SW480 (cell line): ENCODE results near the gene PIGW.

Source experiments
- DNase-seq: peaks from one replicate; pipeline ENCODE4 v3.0.0-alpha.2; 2016; ENCODE audit warnings: low spot score

PIGW gene, protein sequence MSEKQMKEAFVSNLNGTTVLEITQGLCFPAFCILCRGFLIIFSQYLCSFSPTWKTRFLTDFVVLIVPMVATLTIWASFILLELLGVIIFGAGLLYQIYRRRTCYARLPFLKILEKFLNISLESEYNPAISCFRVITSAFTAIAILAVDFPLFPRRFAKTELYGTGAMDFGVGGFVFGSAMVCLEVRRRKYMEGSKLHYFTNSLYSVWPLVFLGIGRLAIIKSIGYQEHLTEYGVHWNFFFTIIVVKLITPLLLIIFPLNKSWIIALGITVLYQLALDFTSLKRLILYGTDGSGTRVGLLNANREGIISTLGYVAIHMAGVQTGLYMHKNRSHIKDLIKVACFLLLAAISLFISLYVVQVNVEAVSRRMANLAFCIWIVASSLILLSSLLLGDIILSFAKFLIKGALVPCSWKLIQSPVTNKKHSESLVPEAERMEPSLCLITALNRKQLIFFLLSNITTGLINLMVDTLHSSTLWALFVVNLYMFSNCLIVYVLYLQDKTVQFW

GRCh38 chr17:36534840-36535668, at the start of gene PIGW, which contains the start of gene MYO19:
TSS of gene PIGW (plus strand) at chr17:36534987. CDS start at chr17:36537102, 2,115 bp downstream.
TSS of gene MYO19 (minus strand) at chr17:36534868. CDS start at chr17:36532538, 2,330 bp downstream.
- peak; percentile 91 for DNase-seq

DNA sequence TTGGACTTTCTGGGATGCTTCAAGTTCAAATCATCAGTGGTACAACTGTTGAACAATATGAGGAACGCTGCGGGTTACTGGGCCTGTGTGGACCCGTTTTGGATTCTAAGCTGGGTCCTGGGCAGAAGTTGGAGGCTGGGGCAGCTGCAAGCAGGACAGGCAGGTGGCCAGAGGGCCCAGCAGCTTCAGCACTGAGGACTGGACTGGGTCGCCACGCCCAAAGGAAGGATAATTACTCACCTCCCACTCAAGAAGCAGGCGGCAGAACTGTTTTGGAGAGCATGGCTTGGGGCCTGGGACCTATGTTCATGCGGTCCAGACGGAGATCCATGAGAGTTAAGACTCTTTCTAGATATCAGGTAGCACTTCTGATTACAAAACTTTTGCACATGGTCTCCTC, 49.8 kb upstream of the PIGW start:
- no peak for DNase-seq

DNA sequence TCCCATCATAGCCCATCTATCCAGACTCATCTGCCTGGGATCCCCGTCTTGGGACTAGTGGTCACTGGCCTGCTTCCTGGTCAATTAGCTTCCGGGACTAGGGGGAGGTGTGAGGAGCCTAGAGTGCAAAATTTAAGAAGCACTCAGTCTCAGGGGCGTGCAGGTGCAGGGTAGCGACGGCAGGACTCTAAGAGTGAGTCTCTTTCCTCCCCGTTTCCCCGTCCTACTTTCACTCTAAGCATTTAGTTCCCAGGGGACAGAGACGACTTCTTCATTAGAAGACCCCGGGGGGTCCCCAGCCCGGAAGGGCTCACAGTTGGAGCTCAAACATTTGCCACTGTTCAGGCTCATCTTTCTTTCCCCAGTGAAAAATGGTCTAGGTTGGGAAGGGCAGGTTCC, 49.0 kb upstream of the PIGW start:
- DNase-seq: no peak

- peak; percentile 95 for DNase-seq
Measured at GRCh38 chr17:36486204-36487194, 48.3 kb upstream of the PIGW start, which contains the start of gene ZNHIT3. TSS of gene ZNHIT3 (plus strand) at chr17:36486681. CDS start at chr17:36486700, 19 bp downstream.

- no peak for DNase-seq
Measured at GRCh38 chr17:36493956-36494355, 40.8 kb upstream of the PIGW start.

DNA sequence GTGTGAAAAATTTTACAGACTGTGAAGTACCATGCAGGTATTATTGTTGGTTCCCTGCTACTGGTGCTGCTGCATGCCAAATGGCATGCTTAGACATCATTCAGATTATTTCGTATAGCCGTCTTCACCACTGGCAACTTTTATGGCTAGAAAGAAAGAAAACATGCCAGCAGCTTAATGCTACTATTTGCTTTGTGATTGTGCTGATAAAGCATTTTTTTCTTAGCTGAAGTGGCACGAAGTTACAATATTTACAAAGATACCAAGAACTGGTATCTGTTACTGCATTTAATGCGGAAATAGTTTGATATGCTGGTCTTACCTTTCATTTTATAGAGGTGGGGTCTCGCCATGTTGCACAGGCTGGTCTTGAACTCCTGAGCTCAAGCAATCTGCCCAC, 40.1 kb upstream of the PIGW start:
- no peak for DNase-seq

- no peak for DNase-seq
Measured at GRCh38 chr17:36495076-36495578, 39.7 kb upstream of the PIGW start.

DNA sequence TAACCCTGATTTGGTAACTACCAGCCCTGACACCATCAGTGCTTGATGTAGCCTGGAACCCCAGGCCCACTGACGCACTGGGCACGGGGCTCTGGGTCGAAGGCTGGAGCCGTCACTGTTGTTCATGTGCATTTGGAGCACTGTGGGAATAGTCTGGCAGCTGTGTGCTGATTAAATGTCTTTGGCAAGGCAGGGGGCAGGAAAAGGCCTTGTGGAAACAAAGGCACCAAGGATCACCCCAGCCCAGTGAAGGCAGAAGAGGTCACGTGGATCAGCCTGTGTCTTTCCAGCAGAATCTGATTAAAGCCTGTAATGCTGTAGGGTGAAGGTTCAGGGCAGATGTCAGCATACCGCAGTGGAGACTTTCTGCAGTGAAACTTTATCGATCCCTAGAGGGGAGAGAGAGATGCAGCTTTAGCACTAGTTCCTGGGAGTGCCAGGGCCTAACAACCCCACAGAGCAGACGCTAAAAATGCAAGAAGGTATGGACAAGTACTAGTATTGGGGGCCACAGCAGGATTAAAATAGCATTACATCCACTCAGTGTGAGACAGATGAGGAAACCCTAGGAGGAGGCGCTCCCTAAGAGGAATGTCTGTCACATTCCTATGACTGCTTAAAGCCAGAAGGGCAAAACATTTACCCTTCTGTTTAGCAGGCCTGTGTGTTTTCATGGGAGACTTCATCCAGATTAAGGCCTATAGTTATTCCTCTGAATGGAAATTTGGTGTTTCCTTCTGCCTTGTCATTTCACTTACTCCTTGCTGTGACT, 38.6 kb upstream of the PIGW start:
- no peak for DNase-seq

- no peak for DNase-seq
Measured at GRCh38 chr17:36498155-36498554, 36.6 kb upstream of the PIGW start.

DNA sequence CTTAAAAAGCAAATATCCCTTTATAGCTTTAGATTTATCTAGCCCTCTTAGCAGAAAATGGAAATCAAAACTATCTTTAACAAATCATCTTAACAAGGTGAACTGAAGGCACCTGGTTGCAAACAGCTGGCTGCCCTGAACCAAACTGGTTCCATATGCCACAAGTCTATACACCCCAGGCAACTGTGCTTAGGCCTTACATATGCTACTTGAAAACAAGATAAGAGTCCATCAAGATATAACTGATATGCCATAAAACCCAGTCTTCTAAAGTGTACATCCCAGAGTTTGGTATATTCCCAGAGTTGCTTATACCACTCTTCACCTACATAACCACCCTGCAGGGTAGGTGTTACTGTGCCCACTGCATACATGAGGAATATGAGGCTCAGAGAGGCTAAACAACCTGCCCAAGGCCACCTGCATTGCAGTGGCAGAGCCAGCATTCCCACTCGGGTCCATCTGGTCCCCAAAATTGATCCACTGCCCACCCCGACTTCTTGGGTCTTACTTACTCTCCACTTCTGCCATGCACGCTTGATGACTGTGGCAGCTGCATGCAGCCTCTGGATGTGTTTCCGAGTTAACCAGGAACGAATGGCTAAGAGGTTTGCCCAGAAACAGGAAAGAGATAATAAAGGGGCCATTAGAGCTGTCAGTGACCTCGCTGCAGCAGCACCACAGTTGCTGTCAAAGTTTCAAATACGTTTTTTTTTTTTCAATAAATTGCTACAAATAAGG, 36.1 kb upstream of the PIGW start:
- no peak for DNase-seq

- peak; percentile 16 for DNase-seq
Measured at GRCh38 chr17:36500745-36501225, 34.0 kb upstream of the PIGW start.

DNA sequence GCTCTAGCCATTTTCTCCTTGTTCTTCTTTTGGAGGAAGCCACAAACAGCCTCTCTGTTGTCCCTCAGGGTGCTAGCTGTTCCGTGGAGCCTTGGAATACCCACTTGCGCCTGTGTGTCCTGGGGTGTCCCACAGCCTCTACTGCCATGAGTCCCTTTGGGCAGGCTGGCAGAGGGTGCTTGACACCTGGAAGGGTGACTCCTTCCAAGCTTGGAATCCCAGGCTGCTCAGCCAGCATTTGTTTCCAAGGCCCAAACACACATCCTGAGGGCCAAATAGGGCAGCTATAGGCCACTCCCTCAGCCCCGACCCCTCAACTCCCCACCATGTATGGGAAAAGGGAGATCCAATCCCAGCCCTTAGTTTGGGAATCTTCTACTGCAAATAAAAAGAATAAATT, 33.4 kb upstream of the PIGW start:
- no peak for DNase-seq

- no peak for DNase-seq
Measured at GRCh38 chr17:36501963-36502362, 32.8 kb upstream of the PIGW start.

DNA sequence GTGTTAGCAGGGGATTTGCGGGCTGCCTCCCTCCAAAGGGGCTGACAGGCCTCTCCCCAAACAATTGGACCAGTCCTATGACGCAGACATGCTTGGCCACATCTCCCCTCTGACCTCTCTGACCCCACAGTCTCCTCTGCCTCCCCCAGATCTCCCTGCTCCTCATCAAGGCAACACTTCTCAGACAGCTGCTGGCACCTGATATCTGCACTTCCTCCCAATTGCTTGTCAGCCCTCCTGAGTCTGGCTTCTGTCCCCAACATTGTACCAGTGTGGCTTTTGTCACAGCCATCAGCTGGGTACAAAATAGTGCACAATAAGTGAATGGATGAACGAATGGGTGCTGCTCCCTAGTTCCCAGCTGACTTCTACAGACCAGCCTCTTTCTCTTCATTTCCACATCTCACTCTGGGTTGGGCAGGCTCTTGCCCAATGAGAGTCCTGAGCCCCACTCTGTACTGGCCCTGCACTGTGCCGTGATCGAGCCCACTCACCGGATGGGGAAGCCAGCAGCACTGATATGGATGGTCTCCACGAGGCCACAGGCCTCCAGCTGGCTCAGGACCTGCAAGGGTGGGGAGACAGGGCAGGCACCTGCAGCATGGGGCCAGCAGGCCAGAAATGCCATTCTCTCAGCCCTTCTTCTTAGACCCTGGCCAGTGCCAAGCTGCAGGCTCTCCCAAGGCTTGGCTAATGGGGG, 31.2 kb upstream of the PIGW start:
- DNase-seq: no peak

DNA sequence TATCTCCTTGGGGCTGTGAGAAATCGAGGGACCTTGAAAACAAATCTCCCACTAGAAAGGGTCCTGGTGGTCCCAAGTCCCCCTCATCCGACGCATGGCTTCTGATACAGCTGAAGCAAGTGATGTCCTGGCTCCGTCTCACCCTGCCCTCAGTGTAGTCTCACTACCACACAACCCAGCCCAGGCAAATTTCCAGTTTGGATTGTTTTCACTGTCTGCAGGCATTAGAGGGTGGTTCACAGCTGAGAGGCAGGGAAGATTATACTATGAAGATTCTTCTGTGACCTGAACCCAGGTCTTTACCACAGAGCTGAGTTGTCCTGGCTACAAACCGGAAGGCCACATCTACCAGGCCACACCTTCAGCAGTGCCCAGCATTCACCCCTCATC, 30.6 kb upstream of the PIGW start:
- no peak for DNase-seq

DNA sequence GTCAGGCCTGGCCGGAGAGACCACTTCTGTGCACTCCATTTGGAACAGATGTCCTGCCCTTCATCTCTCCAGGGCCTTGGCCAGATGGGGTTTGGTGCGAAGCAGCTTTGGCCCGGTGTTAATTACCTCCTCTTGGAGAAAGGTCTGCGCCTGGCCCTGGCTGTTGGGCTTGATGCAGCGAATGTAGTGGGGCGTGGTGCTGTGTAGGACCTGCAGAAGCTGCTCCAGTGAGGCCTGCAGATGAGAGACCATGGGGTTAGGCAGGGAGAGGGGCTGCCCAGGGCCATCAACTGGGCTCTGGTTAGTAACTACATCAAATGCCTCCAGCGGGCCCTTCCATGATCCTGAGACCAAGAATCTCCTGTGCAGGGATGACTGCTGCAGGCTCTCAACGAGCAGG, 29.6 kb upstream of the PIGW start:
- DNase-seq: no peak

- no peak for DNase-seq
Measured at GRCh38 chr17:36506249-36506826, 28.4 kb upstream of the PIGW start.

GRCh38 chr17:36506831-36507230, 28.0 kb upstream of the PIGW start:
- DNase-seq: no peak

GRCh38 chr17:36507266-36507665, 27.5 kb upstream of the PIGW start:
- no peak for DNase-seq
